Activated B cell treated with CpG ODN at 0.5 μM for 24 hours (primary cell): ENCODE results near the gene GTF2H2C. TPM values are rescaled to one million over a fixed set of nuclear protein-coding genes. Genes with fewer than 3 reads are reported as not detected.

Experiments
- ATAC-seq: fragments of 200-7000 bp; cut with Tn5 transposase; one replicate; pipeline ENCODE4 v1.10.0; 2021; ENCODE audit warnings: low read depth, mild to moderate bottlenecking, moderate library complexity
- CTCF ChIA-PET: fragments of 350-600 bp; sonication (Branson Sonifier 250); formaldehyde crosslinking; loops from one replicate; lab custom pipeline; 2021; ENCODE audit warnings: antibody characterized with exemption; lab: Charles Lee
- POLR2A ChIA-PET: fragments of 350-600 bp; sonication (Branson Sonifier 250); formaldehyde crosslinking; loops from one replicate; lab custom pipeline; 2021; ENCODE audit warnings: antibody characterized with exemption; lab: Charles Lee
- DNase-seq: peaks from one replicate; pipeline ENCODE4 v3.0.0; 2022
- H3K27ac Mint-ChIP-seq: one replicate; pipeline ENCODE4 v1.8.0; 2020; ENCODE audit warnings: mixed read lengths
- H3K27me3 Mint-ChIP-seq: one replicate; pipeline ENCODE4 v1.8.0; 2021; ENCODE audit warnings: mixed read lengths
- H3K36me3 Mint-ChIP-seq: one replicate; pipeline ENCODE4 v1.8.0; 2021; ENCODE audit warnings: low read depth, mixed read lengths
- H3K4me1 Mint-ChIP-seq: one replicate; pipeline ENCODE4 v1.8.0; 2021; ENCODE audit warnings: mixed read lengths
- H3K4me3 Mint-ChIP-seq: one replicate; pipeline ENCODE4 v1.8.0; 2020; ENCODE audit warnings: mild to moderate bottlenecking, mixed read lengths
- H3K9me3 Mint-ChIP-seq: one replicate; pipeline ENCODE4 v1.8.0; 2020; ENCODE audit warnings: mixed read lengths
- CTCF ChIP-seq: fragments of 200-600 bp; IDR thresholded peaks from one replicate; pipeline ENCODE4 v1.8.0; 2022; ENCODE audit warnings: antibody characterized with exemption, mild to moderate bottlenecking
- intact Hi-C: fragments of 100-400 bp; cut with micrococcal nuclease; formaldehyde crosslinking; loops from one replicate; pipeline ENCODE4 v1.15.1; 2024
- total RNA-seq: library from RNA; stranded (reverse); gene quantifications from 2 replicates; pipeline ENCODE4 v1.2.3, GENCODE V29; 2022

GTF2H2C gene
- total RNA-seq, 1 donor from 2014 or later, result 52.0 TPM

GRCh38 chr5:69519285-69519684 lies 40.7 kb upstream of the GTF2H2C start:
- ChIA-PET CTCF (no interaction called here), POLR2A (no interaction called here)
- intact Hi-C loops, result no loop called here
- no peak for DNase-seq
- no peak for ATAC-seq
- Mint-ChIP-seq H3K9me3 (no peaks in the 10 kb centered on the region), H3K27me3 (peaks cover 5% of the 10 kb centered on the region), H3K27ac (no peak overlapping the region), H3K36me3 (no peaks in the 10 kb centered on the region), H3K4me3 (no peak overlapping the region), H3K4me1 (no peaks in the 10 kb centered on the region)
- TF ChIP-seq CTCF, result no peak

- H3K27ac Mint-ChIP-seq, result no peak overlapping the region
- H3K36me3 Mint-ChIP-seq, result no peaks in the 10 kb centered on the region
- POLR2A ChIA-PET, result no interaction called here
- intact Hi-C loops, result no loop called here
- peaks cover 7% of the 10 kb centered on the region for H3K27me3 Mint-ChIP-seq
- CTCF ChIA-PET, result no interaction called here
- no peak overlapping the region for H3K4me3 Mint-ChIP-seq
- TF ChIP-seq CTCF, result no peak
- no peaks in the 10 kb centered on the region for H3K4me1 Mint-ChIP-seq
- ATAC-seq (no peak), DNase-seq (no peak)
- H3K9me3 Mint-ChIP-seq, result no peaks in the 10 kb centered on the region
Observed at GRCh38 chr5:69522035-69522434, 38.0 kb upstream of the GTF2H2C start.

DNA sequence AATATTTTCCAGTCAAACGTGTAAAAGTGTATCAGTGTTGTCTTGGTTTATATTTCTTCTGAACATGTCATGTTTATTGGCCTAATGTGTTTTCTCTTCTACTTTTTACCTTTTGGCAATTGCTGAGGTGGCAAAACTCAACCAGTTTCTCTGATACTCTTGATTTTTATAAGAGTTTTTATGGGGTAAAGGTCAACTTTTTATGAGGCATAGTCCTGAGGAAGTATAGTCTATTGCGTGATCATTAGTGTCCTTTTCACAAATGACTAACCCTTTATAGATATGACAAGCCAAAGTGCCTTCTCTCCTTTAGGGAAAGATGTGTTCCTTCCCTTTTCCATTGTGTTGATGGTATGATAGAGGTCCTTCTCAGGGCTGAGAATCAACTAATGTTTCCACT lies 34.5 kb upstream of the GTF2H2C start:
- H3K27me3 Mint-ChIP-seq, result peaks cover 7% of the 10 kb centered on the region
- POLR2A ChIA-PET, result no interaction called here
- intact Hi-C loops, result no loop called here
- no peaks in the 10 kb centered on the region for H3K4me1 Mint-ChIP-seq
- no peak overlapping the region for H3K27ac Mint-ChIP-seq
- H3K9me3 Mint-ChIP-seq, result no peaks in the 10 kb centered on the region
- ATAC-seq, result no peak
- DNase-seq, result no peak
- CTCF ChIA-PET, result no interaction called here
- H3K4me3 Mint-ChIP-seq, result no peak overlapping the region
- no peaks in the 10 kb centered on the region for H3K36me3 Mint-ChIP-seq
- TF ChIP-seq CTCF, result no peak

GRCh38 chr5:69526660-69527059 lies 33.3 kb upstream of the GTF2H2C start:
- CTCF ChIA-PET, result no interaction called here
- DNase-seq (no peak), ATAC-seq (no peak)
- POLR2A ChIA-PET, result no interaction called here
- Mint-ChIP-seq H3K27me3 (peaks cover 11% of the 10 kb centered on the region), H3K36me3 (no peaks in the 10 kb centered on the region), H3K4me3 (no peak overlapping the region), H3K4me1 (no peaks in the 10 kb centered on the region), H3K27ac (no peak overlapping the region), H3K9me3 (no peaks in the 10 kb centered on the region)
- intact Hi-C loops, result no loop called here
- no peak for TF ChIP-seq CTCF

DNA sequence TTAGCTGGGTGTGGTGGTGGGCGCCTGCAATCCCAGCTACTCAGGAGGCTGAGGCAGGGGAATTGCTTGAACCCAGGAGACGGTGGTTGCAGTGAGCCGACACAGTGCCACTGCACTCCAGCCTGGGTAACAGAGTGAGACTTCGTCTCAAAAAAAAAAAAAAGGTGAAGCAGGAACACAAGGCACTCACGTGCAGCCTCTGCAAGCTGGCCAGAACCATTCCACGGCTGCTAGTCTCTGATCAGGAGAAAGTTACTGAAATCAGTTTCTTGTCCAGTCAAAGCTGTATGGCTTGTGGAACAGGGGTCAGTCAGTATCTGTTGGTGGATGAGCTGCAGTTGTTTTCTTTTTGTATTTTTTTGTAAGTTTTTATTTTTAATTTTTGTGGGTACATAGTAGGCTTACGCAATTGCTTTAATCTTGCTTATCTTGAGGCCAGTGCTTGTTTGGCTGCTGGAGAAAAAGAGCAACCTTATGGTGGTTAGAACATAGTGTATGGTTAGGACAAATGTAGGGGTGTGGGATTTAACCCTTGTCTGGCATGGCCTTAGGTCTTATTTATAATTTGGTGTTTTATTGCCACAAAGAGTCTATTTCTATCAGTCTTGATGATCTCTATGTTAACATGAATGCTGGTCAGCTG lies 32.7 kb upstream of the GTF2H2C start:
- no peak for TF ChIP-seq CTCF
- no peak for DNase-seq
- Mint-ChIP-seq H3K4me1 (no peaks in the 10 kb centered on the region), H3K27ac (no peak overlapping the region), H3K4me3 (no peak overlapping the region), H3K36me3 (no peaks in the 10 kb centered on the region), H3K9me3 (no peaks in the 10 kb centered on the region), H3K27me3 (peaks cover 6% of the 10 kb centered on the region)
- intact Hi-C loops, result no loop called here
- POLR2A ChIA-PET, result no interaction called here
- CTCF ChIA-PET, result no interaction called here
- ATAC-seq, result no peak
